Activated CD4-positive, alpha-beta T cell treated with anti-CD3 and anti-CD28 coated beads, Interleukin-2, amount 10 ng/mL, durations not matched to agents 24 days and 14 days (primary cell): ENCODE data around the gene PYGB. TPM values are rescaled to one million over a fixed set of nuclear protein-coding genes. Genes with fewer than 3 reads are reported as not detected.
A peak's percentile ranks its signal among the peaks of the same experiment; 100 is the strongest.

Source experiments
- DNase-seq: peaks from one replicate; pipeline ENCODE4 v3.0.0; 2022
- H3K27ac Mint-ChIP-seq: one replicate; pipeline ENCODE4 v1.8.0; 2022; ENCODE audit warnings: mild to moderate bottlenecking, mixed read lengths
- H3K27me3 Mint-ChIP-seq: one replicate; pipeline ENCODE4 v1.8.0; 2022; ENCODE audit warnings: mixed read lengths
- H3K36me3 Mint-ChIP-seq: one replicate; pipeline ENCODE4 v1.8.0; 2022; ENCODE audit warnings: low read depth, mild to moderate bottlenecking, mixed read lengths
- H3K4me1 Mint-ChIP-seq: one replicate; pipeline ENCODE4 v1.8.0; 2021; ENCODE audit warnings: mixed read lengths
- H3K4me3 Mint-ChIP-seq: one replicate; pipeline ENCODE4 v1.8.0; 2022; ENCODE audit warnings: mild to moderate bottlenecking, moderate library complexity, mixed read lengths
- H3K9me3 Mint-ChIP-seq: one replicate; pipeline ENCODE4 v1.8.0; 2021; ENCODE audit warnings: mixed read lengths
- intact Hi-C: fragments of 100-400 bp; cut with micrococcal nuclease; formaldehyde crosslinking; loops from one replicate; pipeline ENCODE4 v1.15.1; 2023
- total RNA-seq: library from RNA; stranded (reverse); gene quantifications from 2 replicates; pipeline ENCODE4 v1.2.3, GENCODE V29; 2022

PYGB gene
- total RNA-seq, 1 donor from 2014 or later, result 36.6 TPM

- no peaks in the 10 kb centered on the region for H3K9me3 Mint-ChIP-seq
- H3K4me3 Mint-ChIP-seq, result no peak overlapping the region
- peaks cover 9% of the 10 kb centered on the region for H3K27me3 Mint-ChIP-seq
- no peak for DNase-seq
- H3K27ac Mint-ChIP-seq, result no peak overlapping the region
- H3K4me1 Mint-ChIP-seq, result peaks cover 20% of the 10 kb centered on the region
- intact Hi-C loops, result no loop called here
- no peaks in the 10 kb centered on the region for H3K36me3 Mint-ChIP-seq
Measured at GRCh38 chr20:25243416-25243979, 4.4 kb upstream of the PYGB start.

GRCh38 chr20:25244976-25245375 is 2.9 kb upstream of the PYGB start:
- H3K4me3 Mint-ChIP-seq, result no peak overlapping the region
- DNase-seq, result no peak
- peaks cover 9% of the 10 kb centered on the region for H3K27me3 Mint-ChIP-seq
- no peak overlapping the region for H3K27ac Mint-ChIP-seq
- H3K36me3 Mint-ChIP-seq, result peaks cover 3% of the 10 kb centered on the region
- H3K4me1 Mint-ChIP-seq, result peaks cover 25% of the 10 kb centered on the region
- intact Hi-C loops, result loop anchor here (5.0 kb wide), 2 partner anchors 162 to 377 kb away; partner anchors contain the start of genes GINS1 and NANP
- no peaks in the 10 kb centered on the region for H3K9me3 Mint-ChIP-seq

GRCh38 chr20:25245461-25245860 is 2.4 kb upstream of the PYGB start:
- Mint-ChIP-seq H3K36me3 (peaks cover 3% of the 10 kb centered on the region), H3K4me3 (no peak overlapping the region), H3K27ac (no peak overlapping the region), H3K27me3 (peaks cover 9% of the 10 kb centered on the region), H3K9me3 (no peaks in the 10 kb centered on the region), H3K4me1 (peaks cover 25% of the 10 kb centered on the region)
- DNase-seq, result no peak
- intact Hi-C loops, result loop anchor here (5.0 kb wide), 2 partner anchors 162 to 377 kb away; partner anchors contain the start of genes GINS1 and NANP

- H3K36me3 Mint-ChIP-seq, result peaks cover 3% of the 10 kb centered on the region
- no peak for DNase-seq
- H3K4me1 Mint-ChIP-seq, result peaks cover 27% of the 10 kb centered on the region
- intact Hi-C loops, result loop anchor here (5.0 kb wide), 2 partner anchors 161 to 376 kb away; partner anchors contain the start of genes GINS1 and NANP
- H3K27ac Mint-ChIP-seq, result peak overlapping the region; percentile 41
- no peaks in the 10 kb centered on the region for H3K9me3 Mint-ChIP-seq
- H3K27me3 Mint-ChIP-seq, result peaks cover 9% of the 10 kb centered on the region
- H3K4me3 Mint-ChIP-seq, result peak overlapping the region; percentile 91
Measured at GRCh38 chr20:25246182-25246999, 1.5 kb upstream of the PYGB start.

GRCh38 chr20:25247000-25247517 is 826 bp upstream of the PYGB start:
- no peak for DNase-seq
- Mint-ChIP-seq H3K27ac (peak overlapping the region; percentile 48), H3K4me1 (peaks cover 30% of the 10 kb centered on the region), H3K36me3 (peaks cover 3% of the 10 kb centered on the region), H3K27me3 (peaks cover 9% of the 10 kb centered on the region), H3K9me3 (no peaks in the 10 kb centered on the region), H3K4me3 (peak overlapping the region; percentile 91)
- intact Hi-C loops, result loop anchor here (1.0 to 5.0 kb wide), 3 partner anchors 9 to 375 kb away; partner anchors contain the start of genes GINS1 and NANP

GRCh38 chr20:25247518-25247955 is 348 bp upstream of the PYGB start:
- intact Hi-C loops, result loop anchor here (1.0 to 5.0 kb wide), 3 partner anchors 9 to 375 kb away; partner anchors contain the start of genes GINS1 and NANP
- Mint-ChIP-seq H3K4me1 (peaks cover 32% of the 10 kb centered on the region), H3K9me3 (no peaks in the 10 kb centered on the region), H3K36me3 (peaks cover 5% of the 10 kb centered on the region), H3K27ac (peak overlapping the region; percentile 53), H3K4me3 (peak overlapping the region; percentile 91), H3K27me3 (peaks cover 9% of the 10 kb centered on the region)
- no peak for DNase-seq

- peak overlapping the region; percentile 81 for H3K27ac Mint-ChIP-seq
- intact Hi-C loops, result loop anchor here (1.0 to 5.0 kb wide), 6 partner anchors 53 to 374 kb away; partner anchors contain the start of genes ABHD12, ACSS1, APMAP and ENTPD6
- no peaks in the 10 kb centered on the region for H3K9me3 Mint-ChIP-seq
- H3K4me3 Mint-ChIP-seq, result peak overlapping the region; percentile 91
- DNase-seq, result no peak
- H3K27me3 Mint-ChIP-seq, result peaks cover 7% of the 10 kb centered on the region
- peaks cover 5% of the 10 kb centered on the region for H3K36me3 Mint-ChIP-seq
- H3K4me1 Mint-ChIP-seq, result peaks cover 32% of the 10 kb centered on the region
Measured at GRCh38 chr20:25248786-25249172, 894 bp downstream of the PYGB start.

- Mint-ChIP-seq H3K27me3 (peaks cover 7% of the 10 kb centered on the region), H3K9me3 (no peaks in the 10 kb centered on the region), H3K36me3 (peaks cover 5% of the 10 kb centered on the region), H3K4me1 (peaks cover 32% of the 10 kb centered on the region), H3K27ac (peak overlapping the region; percentile 81), H3K4me3 (peak overlapping the region; percentile 91)
- no peak for DNase-seq
- intact Hi-C loops, result loop anchor here (2.0 to 5.0 kb wide), 4 partner anchors 158 to 373 kb away; partner anchors contain the start of genes ACSS1, APMAP, GINS1 and NANP
Measured at GRCh38 chr20:25249198-25249931, 1.5 kb downstream of the PYGB start.

GRCh38 chr20:25250508-25250907 is 2.6 kb downstream of the PYGB start:
- H3K27me3 Mint-ChIP-seq, result peaks cover 7% of the 10 kb centered on the region
- no peak for DNase-seq
- no peak overlapping the region for H3K27ac Mint-ChIP-seq
- H3K4me1 Mint-ChIP-seq, result peaks cover 32% of the 10 kb centered on the region
- intact Hi-C loops, result no loop called here
- peaks cover 5% of the 10 kb centered on the region for H3K36me3 Mint-ChIP-seq
- no peaks in the 10 kb centered on the region for H3K9me3 Mint-ChIP-seq
- no peak overlapping the region for H3K4me3 Mint-ChIP-seq

- peaks cover 32% of the 10 kb centered on the region for H3K4me1 Mint-ChIP-seq
Measured at GRCh38 chr20:25251019-25251418, 3.1 kb downstream of the PYGB start.

GRCh38 chr20:25251558-25251957 is 3.7 kb downstream of the PYGB start:
- intact Hi-C loops, result no loop called here
- Mint-ChIP-seq H3K36me3 (peaks cover 5% of the 10 kb centered on the region), H3K9me3 (no peaks in the 10 kb centered on the region), H3K4me1 (peaks cover 27% of the 10 kb centered on the region), H3K4me3 (no peak overlapping the region), H3K27me3 (peaks cover 3% of the 10 kb centered on the region), H3K27ac (no peak overlapping the region)
- no peak for DNase-seq

More at GRCh38 chr20:25251019-25251418, 3.1 kb downstream of the PYGB start:
- intact Hi-C loops, result no loop called here
- DNase-seq, result no peak
- no peaks in the 10 kb centered on the region for H3K9me3 Mint-ChIP-seq
- peaks cover 7% of the 10 kb centered on the region for H3K27me3 Mint-ChIP-seq
- no peak overlapping the region for H3K27ac Mint-ChIP-seq
- no peak overlapping the region for H3K4me3 Mint-ChIP-seq
- peaks cover 5% of the 10 kb centered on the region for H3K36me3 Mint-ChIP-seq

GRCh38 chr20:25252230-25252651 is 4.4 kb downstream of the PYGB start:
- no peak for DNase-seq
- intact Hi-C loops, result no loop called here
- Mint-ChIP-seq H3K9me3 (no peaks in the 10 kb centered on the region), H3K27ac (no peak overlapping the region), H3K36me3 (peaks cover 5% of the 10 kb centered on the region), H3K4me1 (peaks cover 20% of the 10 kb centered on the region), H3K27me3 (no peaks in the 10 kb centered on the region), H3K4me3 (no peak overlapping the region)

- no peak overlapping the region for H3K27ac Mint-ChIP-seq
- no peak overlapping the region for H3K4me3 Mint-ChIP-seq
- peaks cover 5% of the 10 kb centered on the region for H3K36me3 Mint-ChIP-seq
- DNase-seq, result no peak
- no peaks in the 10 kb centered on the region for H3K27me3 Mint-ChIP-seq
- peaks cover 20% of the 10 kb centered on the region for H3K4me1 Mint-ChIP-seq
- no peaks in the 10 kb centered on the region for H3K9me3 Mint-ChIP-seq
- intact Hi-C loops, result no loop called here
Measured at GRCh38 chr20:25252686-25253421, 5.0 kb downstream of the PYGB start.
